GM19395 (cell line): ENCODE results near the gene ATRNL1.

Experiments
- ATAC-seq: cut with Tn5 transposase; IDR thresholded peaks from one replicate; pipeline ENCODE4 v1.9.1; 2021; ENCODE audit warnings: mild to moderate bottlenecking, moderate library complexity; ENCODE audit not compliant: unreplicated experiment

The ATRNL1 gene

DNA sequence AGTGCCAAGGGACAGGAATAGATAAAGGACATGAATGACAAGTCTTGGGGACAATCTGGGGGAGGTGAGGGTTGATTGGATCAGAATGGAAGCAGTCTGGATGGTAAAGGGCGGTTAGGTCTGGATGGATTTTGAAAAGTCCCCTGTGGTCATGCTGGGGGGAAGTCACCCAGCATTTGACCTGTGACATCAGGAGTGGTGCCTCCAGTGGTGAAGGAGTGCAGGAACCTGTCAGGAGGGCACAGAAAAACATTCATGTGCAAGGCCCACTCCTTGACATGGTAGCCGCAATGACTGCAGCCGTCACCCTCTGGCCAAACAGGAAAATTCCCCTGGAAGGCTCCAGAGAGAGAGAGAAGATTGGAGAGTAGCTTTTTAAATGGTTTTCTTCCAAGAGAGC, 875.1 kb downstream of the ATRNL1 start:
- ATAC-seq, result no peak

DNA sequence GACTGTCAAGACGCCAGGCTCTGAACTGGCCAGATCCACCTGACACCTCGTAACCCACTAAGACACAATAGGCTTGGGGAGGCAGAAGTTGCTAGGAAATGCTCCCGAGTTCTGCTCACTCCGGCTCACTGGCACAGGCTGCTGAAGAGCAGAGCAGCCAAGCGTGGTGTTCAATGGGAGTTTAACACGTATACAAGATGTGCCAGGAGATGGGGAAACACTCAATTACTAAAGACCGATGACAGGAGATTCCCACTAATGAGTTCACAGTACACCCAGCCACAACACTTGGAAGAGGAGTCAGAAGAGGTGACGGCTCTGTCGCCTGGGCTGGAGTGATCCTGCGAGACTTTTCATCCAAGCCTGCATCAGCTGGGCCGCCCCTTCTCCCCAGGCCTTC, 876.4 kb downstream of the ATRNL1 start:
- ATAC-seq, result no peak

DNA sequence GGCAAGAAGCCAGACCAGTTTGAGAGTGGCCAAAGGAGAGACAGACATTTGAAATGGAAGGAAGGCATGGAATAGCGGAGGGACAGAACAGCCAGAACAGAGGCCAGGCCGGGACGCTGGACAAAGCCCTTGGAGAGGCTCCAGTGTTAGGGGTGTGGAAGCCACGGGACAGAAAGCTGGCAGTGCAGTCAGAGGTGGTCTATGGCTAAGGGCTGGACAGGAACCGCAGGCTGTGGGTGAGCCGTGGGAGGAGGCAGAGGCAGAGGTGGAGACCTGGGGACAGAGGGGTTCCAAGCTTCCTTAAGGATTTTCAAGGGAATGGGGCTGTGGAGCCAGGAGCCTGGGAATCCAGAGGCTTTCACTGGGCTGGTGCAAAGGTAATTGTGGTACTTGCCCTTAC, 878.8 kb downstream of the ATRNL1 start:
- no peak for ATAC-seq

DNA sequence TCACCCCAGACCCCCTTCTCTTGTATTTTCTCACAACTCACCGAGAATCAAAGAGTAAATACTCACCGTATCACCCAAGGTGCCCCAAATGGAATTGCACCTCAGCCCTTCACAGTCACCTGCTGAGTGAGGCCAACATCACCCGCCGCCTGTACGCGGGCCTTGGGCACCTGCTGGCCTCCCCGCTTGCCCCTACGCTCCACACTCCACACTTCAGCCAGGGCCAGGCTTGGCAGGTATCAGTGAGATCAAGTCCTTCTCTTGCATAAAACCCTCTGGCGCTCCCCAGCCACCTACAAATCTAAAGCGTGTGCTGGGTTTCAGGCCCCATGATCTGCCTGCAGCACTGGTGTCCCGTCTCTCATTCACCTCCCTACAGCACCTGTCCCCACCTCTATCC, 879.3 kb downstream of the ATRNL1 start:
- ATAC-seq, result no peak

DNA sequence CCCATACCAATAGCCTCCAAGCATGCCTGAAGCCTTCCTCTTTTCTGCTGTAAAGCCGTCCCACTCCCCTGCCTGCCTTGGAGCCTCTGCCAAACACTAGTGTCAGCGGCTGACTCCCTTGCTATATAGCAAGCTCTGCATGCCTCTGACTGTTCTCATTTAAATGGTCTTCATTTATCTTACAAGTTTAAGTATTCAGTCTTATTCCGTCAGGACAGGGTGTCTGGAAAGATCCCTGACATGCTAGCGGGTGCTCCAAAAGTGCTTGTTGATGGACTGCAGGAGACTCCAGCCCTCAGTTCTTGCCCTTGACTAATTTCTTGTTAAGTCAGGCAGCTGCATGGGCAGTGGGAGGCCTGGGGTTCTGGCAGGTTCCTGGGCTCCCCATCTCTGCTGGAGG, 881.2 kb downstream of the ATRNL1 start:
- ATAC-seq, result no peak

DNA sequence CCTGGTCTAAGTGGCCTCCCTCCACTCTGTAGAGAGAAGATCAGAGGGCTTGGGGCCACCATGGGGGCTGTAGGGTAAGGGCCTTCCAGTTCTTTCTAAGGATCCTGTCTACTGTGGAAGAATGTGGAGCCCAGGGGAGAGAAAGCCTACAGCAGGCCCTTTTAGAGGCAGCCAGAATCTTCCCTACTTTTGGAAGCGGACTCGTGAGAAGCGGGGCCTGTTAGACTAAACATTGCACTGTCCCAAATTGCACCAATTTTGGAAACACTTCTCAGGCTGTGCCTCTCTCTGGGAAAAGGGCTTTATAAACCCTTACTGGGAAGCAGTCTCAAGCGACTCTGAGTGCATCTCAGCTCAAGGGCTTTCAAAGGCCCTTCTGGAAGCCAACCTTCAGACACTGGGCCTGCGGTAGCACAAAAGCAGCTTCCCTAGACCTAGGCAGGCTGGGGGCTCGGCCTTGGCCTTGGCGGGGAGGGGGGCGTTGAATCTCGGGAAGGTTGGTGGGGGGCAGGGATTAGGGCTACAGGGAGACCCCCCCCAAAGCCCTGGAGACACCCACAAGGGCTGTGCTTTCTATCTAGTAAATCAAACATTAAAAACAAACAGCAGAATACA, 881.8 kb downstream of the ATRNL1 start:
- ATAC-seq, result no peak

DNA sequence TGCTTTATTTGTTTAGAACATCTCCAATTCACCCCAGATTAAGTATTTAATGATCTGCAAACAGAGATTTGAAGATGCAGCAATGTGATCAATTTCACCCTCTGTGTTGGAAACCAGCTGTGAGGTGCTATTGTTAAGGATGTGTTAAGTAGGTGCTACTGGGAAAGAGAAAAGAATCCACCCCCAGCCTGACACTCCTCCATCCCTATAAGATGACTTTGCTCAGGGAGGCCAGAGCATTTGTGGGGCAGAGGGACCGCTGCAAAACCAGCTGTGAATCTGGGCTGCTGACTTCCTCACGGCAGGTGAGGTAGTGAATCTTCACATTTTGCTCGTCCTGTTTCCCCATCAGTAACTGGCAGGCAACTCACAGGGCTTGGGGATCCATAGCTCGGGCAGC, 882.3 kb downstream of the ATRNL1 start:
- ATAC-seq, result no peak

DNA sequence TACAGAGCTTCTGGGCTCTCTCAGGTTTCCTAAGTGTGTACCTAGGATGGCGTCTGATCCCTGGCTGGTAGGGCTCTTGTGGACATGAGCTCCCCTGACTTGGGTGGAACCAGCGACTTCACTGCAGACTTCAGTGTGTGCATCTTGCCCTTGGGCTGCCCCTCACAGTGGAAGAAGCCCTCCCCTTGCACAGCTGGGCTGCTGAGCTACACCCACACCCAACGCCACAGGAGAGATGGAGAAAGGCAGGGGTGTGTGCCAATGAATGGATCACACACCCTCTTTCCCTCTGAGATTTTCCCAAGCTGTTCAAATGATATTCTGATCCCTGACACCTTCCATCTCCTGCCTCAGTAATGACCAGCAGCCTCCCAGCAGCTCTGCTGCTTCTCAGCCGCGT, 883.2 kb downstream of the ATRNL1 start:
- no peak for ATAC-seq

DNA sequence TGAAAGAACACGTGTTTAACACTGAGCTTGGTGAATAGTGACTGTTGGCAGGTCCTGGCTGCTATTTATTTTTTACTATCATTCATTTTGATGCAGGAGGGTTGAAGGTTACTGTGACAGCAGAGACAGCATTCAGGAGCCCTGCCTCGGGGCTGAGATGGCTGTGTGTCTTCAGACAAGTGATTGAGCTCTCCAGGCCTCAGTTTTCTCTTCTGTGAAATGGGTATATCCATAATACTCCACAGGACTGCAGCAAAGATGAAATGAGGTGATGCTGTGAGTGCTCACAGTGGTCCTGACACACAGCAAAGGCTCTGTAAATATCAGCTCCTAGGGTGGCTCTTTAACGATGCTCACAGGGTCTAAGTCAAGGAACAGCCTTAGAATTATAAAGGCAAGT, 884.7 kb downstream of the ATRNL1 start:
- ATAC-seq, result no peak

DNA sequence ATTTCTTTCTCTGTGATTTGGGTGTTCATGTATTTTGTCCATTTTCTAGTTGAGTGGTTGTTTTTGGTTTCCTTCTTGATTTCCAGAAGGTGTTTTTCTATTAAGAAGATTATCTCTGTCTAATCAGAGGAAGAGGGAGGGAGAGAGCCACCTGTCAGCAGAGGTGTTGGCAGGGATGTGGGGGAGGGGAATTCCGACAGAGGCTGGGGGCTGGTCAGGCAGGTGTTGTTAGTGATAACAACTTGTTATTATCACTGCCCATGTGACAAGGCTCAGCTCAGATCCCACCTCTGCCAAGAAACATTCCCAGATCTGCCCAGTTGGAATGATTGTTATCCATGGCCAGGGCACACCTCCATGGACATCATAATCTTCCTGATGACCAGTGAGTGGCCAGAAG, 886.4 kb downstream of the ATRNL1 start:
- no peak for ATAC-seq

DNA sequence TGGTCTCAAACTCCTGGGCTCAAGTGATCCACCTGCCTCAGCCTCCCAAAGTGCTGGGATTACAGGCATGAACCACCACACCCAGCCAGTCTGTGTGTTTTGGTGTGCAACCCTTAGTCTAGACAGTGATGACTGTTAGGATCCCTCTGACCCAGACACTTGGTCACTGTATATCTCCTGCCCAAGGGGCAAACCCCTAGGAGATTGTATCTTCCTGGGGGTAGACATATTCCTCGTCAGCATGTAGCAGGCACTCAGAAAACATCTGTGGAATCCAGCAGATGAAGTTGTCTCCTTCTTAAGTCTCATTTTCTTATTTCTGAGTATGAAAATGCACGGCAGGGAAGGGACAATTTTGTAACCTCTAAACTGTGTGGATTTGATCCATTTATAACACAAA, 887.3 kb downstream of the ATRNL1 start:
- ATAC-seq, result no peak

DNA sequence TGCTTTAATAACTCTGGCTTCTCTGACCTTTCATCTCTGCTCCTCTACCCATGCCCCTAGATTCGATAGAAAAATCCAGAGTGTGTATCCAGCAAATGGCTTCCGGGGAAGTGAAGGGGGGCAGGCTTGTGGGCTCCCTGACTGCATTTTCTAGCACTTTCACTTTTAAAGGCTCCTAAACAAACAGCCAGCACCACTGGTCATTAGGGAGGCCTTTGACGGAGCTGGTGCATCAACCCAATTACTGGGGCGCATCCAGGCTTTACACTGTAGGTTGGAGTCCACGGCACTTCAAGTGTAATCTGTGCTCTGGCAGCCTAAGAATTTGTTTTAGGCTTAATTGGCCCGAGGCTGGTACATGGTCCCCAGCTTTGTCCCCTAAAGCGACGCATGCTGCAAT, 887.9 kb downstream of the ATRNL1 start:
- ATAC-seq, result no peak

DNA sequence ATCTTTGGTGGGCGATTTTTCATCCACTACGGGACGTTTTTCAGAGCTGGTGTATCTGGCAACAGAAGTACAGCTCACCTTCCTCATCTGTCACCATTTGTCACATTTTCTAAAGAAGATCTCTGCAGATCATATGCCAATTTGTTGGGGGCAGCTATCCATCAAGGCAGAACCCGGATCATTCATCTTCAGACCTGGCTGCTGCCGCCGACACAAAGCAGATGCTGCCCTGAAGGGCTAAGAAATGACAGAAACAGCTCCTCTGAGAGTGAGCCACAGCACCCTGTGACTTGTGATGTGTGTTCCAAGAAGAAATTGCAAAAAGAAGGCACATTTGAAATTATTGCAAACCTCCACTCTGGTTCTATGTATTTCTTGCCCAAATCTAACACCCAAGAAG, 888.9 kb downstream of the ATRNL1 start:
- no peak for ATAC-seq

DNA sequence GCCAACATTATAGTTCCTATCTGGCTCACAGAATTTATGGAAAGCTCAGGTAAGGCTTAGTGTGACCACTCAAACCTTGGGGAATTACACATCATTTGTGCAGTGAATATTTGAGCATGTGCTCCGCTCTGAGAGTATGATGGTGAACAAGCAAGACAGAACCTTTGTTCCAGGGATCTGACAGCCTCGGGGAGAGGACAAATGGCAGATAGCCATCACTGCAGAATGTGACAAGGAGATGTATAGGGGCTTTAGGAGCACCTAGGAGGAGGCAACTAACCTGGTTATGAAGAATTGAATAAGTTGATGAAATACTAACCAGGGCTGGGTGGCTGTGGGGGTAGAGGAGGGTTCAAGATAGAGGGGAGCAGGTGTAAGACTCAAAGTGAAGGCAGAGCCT, 889.4 kb downstream of the ATRNL1 start:
- no peak for ATAC-seq

DNA sequence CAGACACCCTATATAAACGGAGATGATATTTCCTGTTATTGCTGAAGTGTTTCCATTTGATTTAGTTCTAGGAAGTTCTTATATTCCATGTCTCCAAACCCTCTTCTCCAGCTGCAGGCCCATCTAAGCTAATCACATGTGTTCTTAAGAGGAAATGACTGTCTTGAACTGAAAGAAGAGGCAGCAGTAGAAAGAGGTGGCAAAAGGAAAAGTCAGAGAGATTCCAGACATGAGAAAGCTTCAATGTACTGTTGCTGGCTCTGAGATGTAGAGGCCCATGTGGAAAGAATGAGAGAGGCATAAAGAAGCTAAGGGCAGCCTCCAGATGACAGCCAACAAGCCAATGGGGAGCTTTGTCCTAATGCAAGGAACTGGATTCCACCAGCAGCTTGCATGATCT, 892.6 kb downstream of the ATRNL1 start:
- no peak for ATAC-seq

DNA sequence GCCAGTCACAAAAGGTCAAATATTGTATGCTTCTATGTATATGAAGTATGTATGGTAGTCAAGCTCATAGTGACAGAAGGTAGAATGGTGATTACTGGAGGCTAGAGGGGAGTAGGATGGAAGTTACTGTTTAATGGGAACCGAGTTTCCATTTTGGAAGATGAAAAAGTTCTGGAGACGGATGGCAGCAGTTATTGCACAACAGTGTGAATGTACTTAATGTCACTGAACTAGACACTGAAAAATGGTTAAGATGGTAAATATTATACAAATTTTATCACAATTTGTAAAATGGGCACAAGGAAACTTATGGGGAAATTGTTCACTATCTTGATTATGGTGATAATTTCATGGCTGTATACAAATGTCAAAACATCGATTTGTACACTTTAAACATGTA, 895.2 kb downstream of the ATRNL1 start:
- ATAC-seq, result no peak

DNA sequence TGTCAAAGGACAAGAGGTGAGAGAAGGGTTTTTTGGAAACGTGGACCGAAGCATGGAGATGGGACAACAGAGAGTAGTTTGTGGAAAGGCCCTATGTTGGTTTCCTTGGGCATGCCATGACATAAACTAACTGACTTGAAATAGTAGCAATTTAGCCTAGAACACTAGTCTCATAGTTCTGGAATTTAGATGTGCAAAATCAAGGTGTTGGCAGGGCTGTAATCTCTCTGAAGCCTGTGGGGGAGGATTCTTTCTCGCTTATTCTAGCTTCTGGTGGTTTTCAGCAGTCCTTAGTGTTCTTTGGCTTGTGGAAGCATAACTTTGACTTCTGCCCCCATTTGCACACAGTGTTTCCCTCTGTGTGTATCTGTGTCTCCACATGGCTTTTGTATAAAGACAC, 896.5 kb downstream of the ATRNL1 start:
- ATAC-seq, result no peak

DNA sequence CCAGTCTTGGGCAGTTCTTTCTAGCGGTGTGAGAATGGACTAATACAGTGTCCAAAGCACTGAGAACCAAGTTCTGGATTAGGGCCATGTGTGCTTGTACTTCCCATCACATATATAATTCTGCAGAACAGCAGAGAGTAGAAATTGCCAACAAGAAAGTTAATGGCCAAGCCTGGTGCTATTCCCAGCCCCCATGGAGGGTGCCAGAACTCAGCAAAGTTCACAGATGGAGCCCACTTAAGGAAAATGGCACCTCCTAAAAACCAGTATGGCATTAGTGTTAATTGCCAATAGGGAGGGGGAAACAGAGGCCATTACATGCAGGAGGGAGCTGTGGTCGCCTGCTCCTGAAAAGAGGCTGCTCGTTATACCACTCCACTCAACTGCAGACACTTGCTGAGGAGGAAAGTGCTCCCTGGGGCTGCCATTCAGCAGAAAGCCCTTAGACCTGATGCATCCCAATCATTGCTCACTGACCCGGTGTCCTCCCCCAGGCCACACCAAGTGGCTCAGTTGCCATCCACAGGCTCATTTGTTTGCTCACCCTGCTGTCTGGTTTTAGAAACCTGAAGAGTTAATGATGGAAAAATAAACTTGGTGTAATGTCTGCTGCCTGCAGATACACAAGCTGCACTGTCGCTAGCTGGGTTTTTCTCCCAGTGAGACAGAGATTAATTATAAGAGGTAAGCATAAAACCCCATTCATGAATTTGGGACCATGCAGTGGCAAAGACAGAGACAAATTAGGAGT, 899.2 kb downstream of the ATRNL1 start:
- no peak for ATAC-seq

DNA sequence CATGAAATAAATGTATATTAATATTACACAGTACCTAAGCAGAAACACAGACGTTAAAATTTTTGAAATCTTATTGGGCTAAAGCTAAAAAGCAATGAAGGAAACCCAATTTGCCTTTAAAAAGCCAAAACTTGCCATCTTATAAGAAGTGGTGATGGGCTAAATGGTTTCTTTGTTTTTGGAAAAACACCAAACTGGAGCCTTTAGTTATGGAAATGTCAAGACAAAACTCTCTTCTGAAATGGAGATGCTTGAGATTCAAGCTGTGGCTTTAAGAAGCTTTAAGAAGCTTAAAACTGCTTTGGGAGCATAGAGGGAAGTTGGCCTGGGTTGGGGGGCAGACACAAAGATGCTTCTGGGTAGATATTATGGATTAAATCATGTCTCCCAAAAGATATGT, 902.9 kb downstream of the ATRNL1 start:
- ATAC-seq, result no peak

DNA sequence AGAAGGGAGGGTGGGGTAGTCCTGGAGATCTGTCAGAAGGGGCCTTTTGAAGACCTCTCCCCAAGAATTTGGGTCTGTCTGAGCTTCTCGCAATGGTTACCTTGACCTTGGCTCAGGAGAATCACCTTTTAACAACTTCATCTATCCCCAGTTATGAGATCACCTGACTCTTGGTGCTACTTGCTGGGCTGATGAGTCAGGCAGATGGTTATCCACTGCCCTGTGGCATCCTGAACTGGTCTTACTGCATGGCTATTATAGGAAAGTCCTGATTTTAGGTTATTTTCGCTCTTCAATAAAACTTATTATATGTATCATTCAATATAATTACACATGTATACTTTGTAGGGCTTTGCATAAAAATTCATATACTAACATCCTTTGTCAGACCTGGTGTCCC, 905.1 kb downstream of the ATRNL1 start:
- ATAC-seq, result no peak
